Muscle layer of colon (tissue), 2 donors: ENCODE results near the gene PLPP2.

Source experiments
- H3K27ac ChIP-seq: one replicate; pipeline ENCODE4 v1.7.0; 2013; ENCODE audit warnings: low read depth, mild to moderate bottlenecking, low read length, moderate library complexity
- H3K27me3 ChIP-seq, 2 donors: one replicate each; pipeline ENCODE4 v1.7.0; 2013; ENCODE audit warnings: low read length in 2 of 2, mild to moderate bottlenecking in 2 of 2; ENCODE audit not compliant: insufficient read depth in 2 of 2, control insufficient read depth in 1 of 2
- H3K36me3 ChIP-seq: one replicate; pipeline ENCODE4 v1.7.0; 2013; ENCODE audit warnings: mild to moderate bottlenecking, low read length; ENCODE audit not compliant: insufficient read depth
- H3K4me1 ChIP-seq: one replicate; pipeline ENCODE4 v1.7.0; 2013; ENCODE audit warnings: mild to moderate bottlenecking, low read length; ENCODE audit not compliant: insufficient read depth
- H3K4me3 ChIP-seq, 2 donors: one replicate each; pipeline ENCODE4 v1.7.0; 2013; ENCODE audit warnings: low read length in 2 of 2, low read depth in 1 of 2, mild to moderate bottlenecking in 1 of 2, moderate library complexity in 1 of 2
- H3K9ac ChIP-seq: one replicate; pipeline ENCODE4 v1.7.0; 2013; ENCODE audit warnings: low read length
- H3K9me3 ChIP-seq: one replicate; pipeline ENCODE4 v1.7.0; 2013; ENCODE audit warnings: mild to moderate bottlenecking, low read length
- donor health status: abdominal sarcoma.
- donor health status: Adenocarcinoma of cecum.

PLPP2 gene

GRCh38 chr19:291006-291521 lies at the start of gene PLPP2:
Gene PLPP2, minus strand, starts transcription at chr19:291403. Its CDS starts 67 bp downstream, at chr19:291336.
- Histone ChIP-seq H3K9ac (no peak within 1 kb of the TSS), H3K9me3 (no peaks in the 10 kb centered on the region), H3K27ac (no peak within 1 kb of the TSS), H3K27me3 (peaks cover 26 to 50% of the 10 kb centered on the region in 2 donors), H3K4me1 (peaks cover 19% of the 10 kb centered on the region), H3K36me3 (no peaks in the 10 kb centered on the region), H3K4me3 (peak within 1 kb of the TSS in 1 of 2 donors; percentile 38)

- H3K27ac ChIP-seq: no peak overlapping the region
- H3K27me3 ChIP-seq: no peaks in the 10 kb centered on the region
- H3K4me1 ChIP-seq: peaks cover 34% of the 10 kb centered on the region
- H3K9me3 ChIP-seq: no peaks in the 10 kb centered on the region
- peaks cover 8% of the 10 kb centered on the region for H3K36me3 ChIP-seq
- no peak overlapping the region for H3K9ac ChIP-seq
- H3K4me3 ChIP-seq: no peak overlapping the region
These were observed 49.6 kb upstream of the PLPP2 start for GRCh38 chr19:340620-341385.

DNA sequence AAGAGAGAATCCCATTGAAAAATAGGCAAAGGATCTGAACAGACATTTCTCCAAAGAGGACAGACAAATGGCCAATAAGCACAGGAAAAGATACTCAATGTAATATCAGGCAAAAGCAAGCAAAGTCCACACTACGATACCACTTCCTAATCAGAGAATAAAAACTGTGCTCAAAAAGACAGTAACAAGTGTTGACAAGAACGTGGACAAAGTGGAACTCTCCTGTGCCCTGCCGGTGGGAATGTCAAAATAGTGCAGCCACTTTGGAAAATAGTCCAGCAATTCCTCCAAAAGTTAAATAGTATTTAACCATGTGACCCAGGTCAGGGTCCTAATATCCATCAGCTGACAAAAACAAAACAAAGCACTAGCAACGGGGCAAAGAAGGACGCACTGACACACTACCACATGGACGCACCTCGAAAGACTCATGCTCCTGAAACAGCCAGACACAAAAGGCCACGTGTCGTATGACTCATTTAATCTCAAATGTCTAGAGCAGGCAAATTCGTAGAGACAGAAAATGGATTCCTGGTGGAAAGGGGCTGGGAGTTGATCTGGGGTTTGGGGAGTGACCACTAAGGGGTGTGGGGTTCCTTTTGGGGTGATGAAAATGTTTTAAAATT lies 48.2 kb upstream of the PLPP2 start:
- H3K4me1 ChIP-seq: peaks cover 30% of the 10 kb centered on the region
- H3K9ac ChIP-seq: no peak overlapping the region
- no peaks in the 10 kb centered on the region for H3K9me3 ChIP-seq
- H3K27me3 ChIP-seq: no peaks in the 10 kb centered on the region
- peaks cover 8% of the 10 kb centered on the region for H3K36me3 ChIP-seq
- no peak overlapping the region for H3K27ac ChIP-seq
- H3K4me3 ChIP-seq: no peak overlapping the region

DNA sequence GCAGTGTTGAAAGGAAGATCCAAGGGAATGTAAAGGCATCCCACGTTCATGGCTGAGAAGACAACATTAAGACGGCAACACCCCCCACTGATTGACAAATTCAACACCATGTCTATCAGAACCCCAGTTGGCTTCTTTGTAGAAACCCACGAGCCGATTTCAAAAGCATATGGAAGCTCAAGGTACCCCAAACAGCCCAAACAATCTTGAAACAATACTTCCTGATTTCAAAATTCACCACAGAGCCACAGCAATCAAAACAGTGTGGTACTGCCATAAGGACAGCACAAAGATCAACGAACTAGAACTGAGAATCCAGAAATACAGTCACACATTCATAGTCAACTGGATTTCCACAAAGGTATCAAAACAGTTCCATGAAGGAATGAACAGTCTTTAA lies 47.2 kb upstream of the PLPP2 start:
- Histone ChIP-seq H3K4me3 (no peak overlapping the region), H3K27ac (no peak overlapping the region), H3K9ac (no peak overlapping the region), H3K27me3 (no peaks in the 10 kb centered on the region), H3K36me3 (peaks cover 8% of the 10 kb centered on the region), H3K9me3 (no peaks in the 10 kb centered on the region), H3K4me1 (peaks cover 26% of the 10 kb centered on the region)

DNA sequence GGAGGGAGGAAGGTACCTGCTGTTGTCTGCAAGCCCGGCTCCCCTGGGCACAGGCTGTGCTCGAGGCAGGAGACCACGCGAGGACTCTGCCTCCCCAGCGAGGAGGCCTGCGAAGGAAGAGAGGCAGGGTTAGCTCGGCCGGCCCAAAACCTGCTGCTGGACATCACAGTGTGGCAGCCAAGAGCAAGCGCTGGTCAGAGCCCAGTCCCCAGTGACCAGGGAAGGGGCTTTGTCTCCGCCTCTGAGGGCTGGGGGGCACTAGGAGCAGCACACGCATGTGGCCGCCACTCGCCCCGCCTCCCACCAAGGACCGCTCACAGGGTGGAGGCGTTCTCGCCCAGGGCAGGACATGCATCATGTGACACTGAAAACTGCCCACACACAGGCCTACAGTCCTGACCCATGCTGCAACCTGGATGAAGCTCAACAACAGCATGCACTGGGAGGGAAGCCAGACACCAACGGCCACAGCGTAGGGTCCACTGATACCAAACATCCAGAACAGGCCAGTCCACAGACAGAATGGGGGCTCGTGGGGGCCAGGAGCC lies 44.9 kb upstream of the PLPP2 start:
- no peaks in the 10 kb centered on the region for H3K9me3 ChIP-seq
- peaks cover 12% of the 10 kb centered on the region for H3K36me3 ChIP-seq
- H3K4me3 ChIP-seq: no peak overlapping the region
- no peak overlapping the region for H3K9ac ChIP-seq
- H3K4me1 ChIP-seq: peaks cover 5% of the 10 kb centered on the region
- no peaks in the 10 kb centered on the region for H3K27me3 ChIP-seq
- no peak overlapping the region for H3K27ac ChIP-seq

DNA sequence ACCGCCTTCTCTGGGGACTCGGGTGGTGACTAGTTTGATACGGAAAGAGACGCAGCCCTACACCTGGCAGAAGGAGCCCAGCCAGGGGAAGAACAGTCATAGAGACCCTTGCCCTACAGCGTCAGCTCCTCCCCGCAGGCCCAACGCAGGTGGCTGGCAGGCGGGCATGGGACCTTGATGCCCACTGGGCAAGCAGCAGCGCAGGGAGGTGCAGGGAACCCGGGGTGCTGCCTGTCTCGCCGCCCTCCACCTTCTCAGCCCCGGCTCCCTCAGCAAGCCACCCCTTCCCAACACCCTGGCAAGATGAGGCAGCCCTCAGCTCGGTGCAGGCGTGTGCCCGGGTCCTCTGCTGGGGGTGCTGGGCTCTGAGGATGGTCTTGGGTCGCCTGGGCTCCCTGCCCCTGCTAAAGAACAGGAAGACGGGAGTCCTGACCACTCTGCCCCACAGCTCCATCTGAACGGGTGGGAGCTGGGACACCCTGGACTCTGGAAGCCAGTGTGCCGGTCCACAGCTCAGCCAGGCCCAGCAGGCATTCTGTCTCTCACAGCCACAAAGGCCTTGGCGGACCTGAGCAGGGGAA lies 44.4 kb upstream of the PLPP2 start:
- Histone ChIP-seq H3K9ac (no peak overlapping the region), H3K9me3 (no peaks in the 10 kb centered on the region), H3K27ac (no peak overlapping the region), H3K36me3 (peaks cover 17% of the 10 kb centered on the region), H3K27me3 (no peaks in the 10 kb centered on the region), H3K4me3 (no peak overlapping the region), H3K4me1 (peaks cover 5% of the 10 kb centered on the region)

DNA sequence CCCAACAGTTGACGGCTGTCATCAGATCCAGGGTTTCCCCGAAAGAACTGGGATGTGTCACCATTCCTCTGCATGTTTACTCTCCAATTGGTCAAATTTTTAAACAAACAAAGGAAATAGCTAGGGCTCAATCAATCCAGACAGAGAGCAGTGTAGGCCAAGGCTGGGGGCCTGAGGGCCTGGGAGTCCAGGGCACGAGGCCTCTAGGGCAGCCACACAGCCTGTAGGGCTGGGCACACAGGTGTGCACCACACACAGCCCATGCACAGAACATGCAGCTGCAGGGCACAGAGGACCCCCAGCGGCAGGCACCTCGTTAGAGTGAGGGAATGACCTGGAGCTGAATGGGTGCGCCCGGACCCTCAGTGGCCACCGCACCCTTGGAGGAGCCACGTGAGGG lies 43.9 kb upstream of the PLPP2 start:
- Histone ChIP-seq H3K27ac (no peak overlapping the region), H3K4me1 (peaks cover 5% of the 10 kb centered on the region), H3K27me3 (no peaks in the 10 kb centered on the region), H3K36me3 (peaks cover 20% of the 10 kb centered on the region), H3K9ac (no peak overlapping the region), H3K4me3 (no peak overlapping the region), H3K9me3 (no peaks in the 10 kb centered on the region)

GRCh38 chr19:334296-335071 lies 43.3 kb upstream of the PLPP2 start:
- Histone ChIP-seq H3K4me1 (peaks cover 3% of the 10 kb centered on the region), H3K36me3 (peaks cover 20% of the 10 kb centered on the region), H3K4me3 (no peak overlapping the region), H3K27ac (no peak overlapping the region), H3K9me3 (no peaks in the 10 kb centered on the region), H3K9ac (no peak overlapping the region), H3K27me3 (no peaks in the 10 kb centered on the region)

DNA sequence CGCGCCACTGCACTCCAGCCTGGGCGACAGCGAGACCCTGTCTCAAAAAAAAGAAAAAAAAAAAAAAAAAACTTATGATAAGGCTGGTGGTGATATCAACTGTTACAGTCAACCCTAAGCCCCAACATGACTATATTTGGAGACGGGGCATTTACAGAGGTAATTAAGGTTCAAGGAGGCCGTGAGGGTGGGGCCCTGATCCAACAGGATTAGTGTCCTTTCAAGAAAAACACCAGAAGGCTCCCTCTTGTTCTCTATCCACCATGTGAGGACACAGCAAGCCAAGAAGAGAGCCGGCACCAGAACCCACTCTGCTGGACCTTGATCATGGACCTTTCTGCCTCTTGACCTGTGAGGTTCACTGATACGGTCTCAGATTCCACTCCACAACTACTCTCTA lies 39.3 kb upstream of the PLPP2 start:
- Histone ChIP-seq H3K9me3 (no peaks in the 10 kb centered on the region), H3K36me3 (peaks cover 57% of the 10 kb centered on the region), H3K27ac (no peak overlapping the region), H3K4me1 (no peaks in the 10 kb centered on the region), H3K4me3 (no peak overlapping the region), H3K27me3 (no peaks in the 10 kb centered on the region), H3K9ac (no peak overlapping the region)

DNA sequence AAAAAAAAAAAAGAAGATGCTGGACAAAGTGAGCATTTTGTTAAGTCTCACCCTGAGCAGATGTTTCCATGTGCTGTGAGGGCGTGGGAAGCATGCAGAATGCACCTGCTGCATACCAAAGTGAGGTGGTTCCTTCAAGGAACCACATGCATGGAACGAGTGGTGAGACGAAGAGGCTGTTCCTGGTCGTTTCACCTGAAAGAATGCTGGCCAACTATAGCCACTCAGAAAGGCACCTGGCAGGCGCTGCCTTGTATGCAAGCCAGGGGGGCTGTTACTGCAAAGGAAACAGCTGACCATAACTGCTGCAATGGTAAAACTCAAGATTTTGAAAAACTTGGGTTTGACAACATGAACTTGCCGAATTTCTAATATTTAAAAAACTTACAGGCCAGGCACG lies 38.7 kb upstream of the PLPP2 start:
- Histone ChIP-seq H3K4me1 (no peaks in the 10 kb centered on the region), H3K9ac (no peak overlapping the region), H3K4me3 (no peak overlapping the region), H3K36me3 (peaks cover 63% of the 10 kb centered on the region), H3K27ac (no peak overlapping the region), H3K9me3 (no peaks in the 10 kb centered on the region), H3K27me3 (no peaks in the 10 kb centered on the region)

DNA sequence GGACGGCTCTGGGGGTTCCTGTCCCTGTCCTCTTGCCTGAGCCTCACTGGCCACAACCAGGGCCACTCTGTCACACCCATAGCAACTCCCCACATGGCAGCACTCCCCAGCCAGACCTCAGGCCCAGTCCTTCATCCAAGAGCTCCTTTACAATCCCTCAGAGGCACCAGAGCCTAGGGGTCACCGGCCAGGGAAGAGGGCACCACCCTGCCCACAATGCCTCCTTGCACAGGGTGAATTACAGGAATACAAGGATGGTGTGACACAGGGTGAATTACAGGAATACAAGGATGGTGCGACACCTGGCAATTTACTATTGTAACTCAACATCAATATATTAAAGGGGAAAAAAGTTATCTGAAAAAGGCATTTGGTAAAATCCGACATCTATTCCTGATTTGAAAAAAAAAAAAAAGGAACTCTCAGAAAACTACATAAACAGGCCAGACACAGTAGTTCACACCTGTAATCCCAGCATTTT lies 36.9 kb upstream of the PLPP2 start:
- Histone ChIP-seq H3K9ac (no peak overlapping the region), H3K27ac (no peak overlapping the region), H3K27me3 (no peaks in the 10 kb centered on the region), H3K4me1 (no peaks in the 10 kb centered on the region), H3K9me3 (no peaks in the 10 kb centered on the region), H3K4me3 (no peak overlapping the region), H3K36me3 (peaks cover 72% of the 10 kb centered on the region)
